T-helper 17 cell (primary cell): ENCODE data around the gene SLC6A13. TPM values are rescaled to one million over a fixed set of nuclear protein-coding genes. Genes with fewer than 3 reads are reported as not detected.

ENCODE experiments used
- total RNA-seq, 4 donors: library from RNA in 2 of 4; stranded (reverse) in 2 of 4; gene quantifications; one replicate each; pipeline ENCODE4 v1.2.3 and lab custom pipeline; 2022 to 2026

SLC6A13 gene
- total RNA-seq, 2 donors from 2014 or later: 0.26 to 0.72 TPM

Other genes with a start within 250 kb of the SLC6A13 start
- under 1 TPM; 0.29 to 0.60 TPM for gene IQSEC3, start 196.1 kb downstream of the SLC6A13 start, total RNA-seq
- gene SLC6A12, start 48.7 kb downstream of the SLC6A13 start, total RNA-seq: not detected
- gene KDM5A, start 126.5 kb upstream of the SLC6A13 start, total RNA-seq: 100 to 1,000 TPM; 115 to 139 TPM
- 1 to 10 TPM; 5.6 to 8.4 TPM for gene CCDC77, start 138.8 kb upstream of the SLC6A13 start, total RNA-seq
- gene B4GALNT3, start 197.1 kb upstream of the SLC6A13 start, total RNA-seq: 1 to 10 TPM; 1.6 to 1.7 TPM